Astrocyte (in vitro differentiated cells and primary cell): Measurements from ENCODE around the gene HSPBP1. TPM values are rescaled to one million over a fixed set of nuclear protein-coding genes. Genes with fewer than 3 reads are reported as not detected.
A peak's percentile ranks its signal among the peaks of the same experiment; 100 is the strongest.

Experiments
- DNase-seq: peaks from one replicate; pipeline ENCODE4 v3.0.0-alpha.2; 2010; ENCODE audit warnings: low read depth
- FAIRE-seq: peaks from 2 replicates; lab custom pipeline; 2011; peaks lifted over from hg19 to GRCh38; lab: Jason Lieb, UNC
- H2AFZ ChIP-seq: 2 replicates; pipeline ENCODE4 v1.6.0; 2012; ENCODE audit warnings: low read depth, low read length, inconsistent platforms
- H3K27ac ChIP-seq: 2 replicates; pipeline ENCODE4 v1.5.1; 2011; ENCODE audit warnings: low read depth, low read length, inconsistent platforms
- H3K27me3 ChIP-seq: 2 replicates; pipeline ENCODE4 v1.6.0; 2011; ENCODE audit warnings: low read length, inconsistent platforms; ENCODE audit not compliant: insufficient read depth
- H3K36me3 ChIP-seq: 2 replicates; pipeline ENCODE4 v1.5.1; 2011; ENCODE audit warnings: low read length, inconsistent platforms; ENCODE audit not compliant: insufficient read depth
- H3K4me1 ChIP-seq: 2 replicates; pipeline ENCODE4 v1.5.1; 2011; ENCODE audit warnings: low read length, inconsistent platforms; ENCODE audit not compliant: insufficient read depth
- H3K4me2 ChIP-seq: 2 replicates; pipeline ENCODE4 v1.6.0; 2012; ENCODE audit warnings: low read length, inconsistent platforms
- H3K4me3 ChIP-seq: 2 replicates; pipeline ENCODE4 v1.5.1; 2011; ENCODE audit warnings: low read depth, mild to moderate bottlenecking, low read length, inconsistent platforms; ENCODE audit not compliant: insufficient read depth
- H3K79me2 ChIP-seq: 2 replicates; pipeline ENCODE4 v1.6.0; 2012; ENCODE audit warnings: mild to moderate bottlenecking, low read length, inconsistent platforms; ENCODE audit not compliant: insufficient read depth
- H3K9ac ChIP-seq: 2 replicates; pipeline ENCODE4 v1.6.0; 2012; ENCODE audit warnings: mild to moderate bottlenecking, low read length, inconsistent platforms
- H3K9me3 ChIP-seq: 2 replicates; pipeline ENCODE4 v1.5.1; 2012; ENCODE audit warnings: low read depth, mild to moderate bottlenecking, low read length, inconsistent platforms; ENCODE audit not compliant: insufficient read depth
- H4K20me1 ChIP-seq: 2 replicates; pipeline ENCODE4 v1.6.0; 2012; ENCODE audit warnings: low read length, inconsistent platforms; ENCODE audit not compliant: insufficient read depth
- H3K27ac Mint-ChIP-seq: one replicate; pipeline ENCODE4 v1.8.0; 2021; ENCODE audit warnings: mild to moderate bottlenecking, mixed read lengths; ENCODE audit not compliant: unreplicated experiment
- H3K27me3 Mint-ChIP-seq: one replicate; pipeline ENCODE4 v1.8.0; 2021; ENCODE audit warnings: low read depth, mixed read lengths; ENCODE audit not compliant: unreplicated experiment
- H3K36me3 Mint-ChIP-seq: one replicate; pipeline ENCODE4 v1.8.0; 2021; ENCODE audit warnings: low read depth, mixed read lengths; ENCODE audit not compliant: unreplicated experiment
- H3K4me1 Mint-ChIP-seq: one replicate; pipeline ENCODE4 v1.8.0; 2021; ENCODE audit warnings: low read depth, mixed read lengths; ENCODE audit not compliant: unreplicated experiment
- H3K4me3 Mint-ChIP-seq: one replicate; pipeline ENCODE4 v1.8.0; 2021; ENCODE audit warnings: mild to moderate bottlenecking, moderate library complexity, mixed read lengths; ENCODE audit not compliant: unreplicated experiment
- H3K9me3 Mint-ChIP-seq: one replicate; pipeline ENCODE4 v1.8.0; 2021; ENCODE audit warnings: mild to moderate bottlenecking, mixed read lengths; ENCODE audit not compliant: unreplicated experiment
- EZH2 ChIP-seq: IDR thresholded peaks from 2 replicates; pipeline ENCODE4 v1.6.1; 2012; ENCODE audit warnings: mild to moderate bottlenecking, low read length, inconsistent platforms; ENCODE audit not compliant: insufficient read depth
- total RNA-seq: library from RNA; stranded (reverse); gene quantifications from 2 replicates; pipeline ENCODE4 v1.2.1, GENCODE V29; 2021
- TF ChIP-seq, protein P1 (sequence below): IDR thresholded peaks from 2 replicates; pipeline ENCODE4 v1.5.1; 2011; ENCODE audit warnings: low read depth, mild to moderate bottlenecking, inconsistent platforms, low read length, moderate library complexity; ENCODE audit not compliant: insufficient read depth

HSPBP1 gene
- total RNA-seq, 1 donor from 2014 or later, result 34.8 TPM

DNA sequence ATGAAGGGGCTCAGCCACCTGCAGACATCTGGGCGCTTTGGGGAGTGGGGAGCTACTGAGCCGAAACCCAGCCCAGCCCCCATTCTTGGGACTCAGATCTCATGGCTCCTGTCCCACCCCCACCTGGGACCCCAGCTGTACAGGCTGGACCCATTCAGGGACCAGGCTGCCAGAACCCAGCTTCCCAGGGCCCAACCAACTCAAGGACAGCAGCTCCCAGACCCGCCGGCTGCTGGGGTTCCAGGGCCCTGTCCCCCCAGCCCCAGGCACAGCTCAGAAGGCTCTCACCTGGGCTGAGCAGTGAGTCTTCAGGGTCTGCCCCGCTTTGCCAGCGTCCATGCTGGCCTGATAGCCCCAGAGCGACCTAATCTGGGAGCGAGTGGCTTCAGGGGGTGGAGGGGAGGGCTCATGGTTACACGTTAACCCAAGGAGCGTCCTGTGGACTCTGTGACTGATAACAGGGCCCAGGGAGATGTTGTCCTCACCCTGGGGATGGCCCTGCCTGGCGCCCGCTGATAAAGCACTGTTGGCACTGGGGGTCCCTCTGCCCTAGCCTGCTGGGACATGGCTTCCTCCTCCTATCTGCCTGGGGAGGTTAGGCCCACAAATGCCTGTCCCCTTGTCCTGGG lies 51.4 kb downstream of the HSPBP1 start, which contains the start of gene TMEM86B:
Gene TMEM86B, minus strand, starts transcription at position 361 of the 629 bp plus-strand sequence. Its CDS starts 22 bp downstream, at position 339.
- H3K27me3 ChIP-seq, result no peaks in the 10 kb centered on the region
- H3K9me3 Mint-ChIP-seq, result no peaks in the 10 kb centered on the region
- no peak within 1 kb of the TSS for H3K27ac Mint-ChIP-seq
- H3K4me3 Mint-ChIP-seq, result no peak within 1 kb of the TSS
- H3K4me1 ChIP-seq, result no peaks in the 10 kb centered on the region
- no peaks in the 10 kb centered on the region for H3K27me3 Mint-ChIP-seq
- peaks cover 49% of the 10 kb centered on the region for H4K20me1 ChIP-seq
- no peak for DNase-seq
- H3K9me3 ChIP-seq, result no peaks in the 10 kb centered on the region
- FAIRE-seq, result no peak
- no peak within 1 kb of the TSS for H3K4me2 ChIP-seq
- peaks cover 4% of the 10 kb centered on the region for H3K36me3 ChIP-seq
- H3K27ac ChIP-seq, result no peak within 1 kb of the TSS
- TF ChIP-seq EZH2, result no peak
- TF ChIP-seq, protein P1, sequence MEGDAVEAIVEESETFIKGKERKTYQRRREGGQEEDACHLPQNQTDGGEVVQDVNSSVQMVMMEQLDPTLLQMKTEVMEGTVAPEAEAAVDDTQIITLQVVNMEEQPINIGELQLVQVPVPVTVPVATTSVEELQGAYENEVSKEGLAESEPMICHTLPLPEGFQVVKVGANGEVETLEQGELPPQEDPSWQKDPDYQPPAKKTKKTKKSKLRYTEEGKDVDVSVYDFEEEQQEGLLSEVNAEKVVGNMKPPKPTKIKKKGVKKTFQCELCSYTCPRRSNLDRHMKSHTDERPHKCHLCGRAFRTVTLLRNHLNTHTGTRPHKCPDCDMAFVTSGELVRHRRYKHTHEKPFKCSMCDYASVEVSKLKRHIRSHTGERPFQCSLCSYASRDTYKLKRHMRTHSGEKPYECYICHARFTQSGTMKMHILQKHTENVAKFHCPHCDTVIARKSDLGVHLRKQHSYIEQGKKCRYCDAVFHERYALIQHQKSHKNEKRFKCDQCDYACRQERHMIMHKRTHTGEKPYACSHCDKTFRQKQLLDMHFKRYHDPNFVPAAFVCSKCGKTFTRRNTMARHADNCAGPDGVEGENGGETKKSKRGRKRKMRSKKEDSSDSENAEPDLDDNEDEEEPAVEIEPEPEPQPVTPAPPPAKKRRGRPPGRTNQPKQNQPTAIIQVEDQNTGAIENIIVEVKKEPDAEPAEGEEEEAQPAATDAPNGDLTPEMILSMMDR, result no peak
- no peaks in the 10 kb centered on the region for H3K79me2 ChIP-seq
- H3K9ac ChIP-seq, result no peak within 1 kb of the TSS
- H3K36me3 Mint-ChIP-seq, result peaks cover 18% of the 10 kb centered on the region
- no peak within 1 kb of the TSS for H2AFZ ChIP-seq
- H3K4me3 ChIP-seq, result no peak within 1 kb of the TSS
- H3K4me1 Mint-ChIP-seq, result no peaks in the 10 kb centered on the region

DNA sequence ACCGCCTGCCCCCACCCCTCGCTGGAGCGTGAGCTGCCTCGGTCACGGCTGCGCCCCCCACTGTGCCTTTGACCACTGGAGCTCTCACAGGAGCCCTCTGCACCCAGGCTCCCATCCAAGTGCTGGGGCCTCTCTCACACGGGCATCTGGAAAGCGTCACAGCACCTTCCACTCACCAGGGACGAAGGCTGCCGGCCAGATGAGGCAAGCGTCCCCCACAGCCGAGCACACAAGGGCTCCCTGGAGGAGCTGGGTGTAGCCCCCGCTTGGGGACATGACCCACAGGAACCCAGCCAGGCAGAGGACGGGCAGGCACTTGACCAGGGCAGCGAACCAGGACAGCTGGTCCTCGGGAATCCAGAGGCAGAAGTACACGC lies 51.9 kb downstream of the HSPBP1 start:
- H3K27me3 ChIP-seq, result no peaks in the 10 kb centered on the region
- no peaks in the 10 kb centered on the region for H3K79me2 ChIP-seq
- H3K27ac Mint-ChIP-seq, result no peak overlapping the region
- H2AFZ ChIP-seq, result no peak overlapping the region
- no peak overlapping the region for H3K4me3 Mint-ChIP-seq
- H3K9me3 Mint-ChIP-seq, result no peaks in the 10 kb centered on the region
- H3K9me3 ChIP-seq, result no peaks in the 10 kb centered on the region
- H3K27me3 Mint-ChIP-seq, result no peaks in the 10 kb centered on the region
- no peak overlapping the region for H3K27ac ChIP-seq
- no peak overlapping the region for H3K4me2 ChIP-seq
- H3K36me3 Mint-ChIP-seq, result peaks cover 18% of the 10 kb centered on the region
- H3K9ac ChIP-seq, result no peak overlapping the region
- no peak for DNase-seq
- no peaks in the 10 kb centered on the region for H3K4me1 ChIP-seq
- TF ChIP-seq, protein P1, result no peak
- FAIRE-seq, result no peak
- H3K36me3 ChIP-seq, result peaks cover 4% of the 10 kb centered on the region
- no peaks in the 10 kb centered on the region for H3K4me1 Mint-ChIP-seq
- peaks cover 54% of the 10 kb centered on the region for H4K20me1 ChIP-seq
- no peak overlapping the region for H3K4me3 ChIP-seq

DNA sequence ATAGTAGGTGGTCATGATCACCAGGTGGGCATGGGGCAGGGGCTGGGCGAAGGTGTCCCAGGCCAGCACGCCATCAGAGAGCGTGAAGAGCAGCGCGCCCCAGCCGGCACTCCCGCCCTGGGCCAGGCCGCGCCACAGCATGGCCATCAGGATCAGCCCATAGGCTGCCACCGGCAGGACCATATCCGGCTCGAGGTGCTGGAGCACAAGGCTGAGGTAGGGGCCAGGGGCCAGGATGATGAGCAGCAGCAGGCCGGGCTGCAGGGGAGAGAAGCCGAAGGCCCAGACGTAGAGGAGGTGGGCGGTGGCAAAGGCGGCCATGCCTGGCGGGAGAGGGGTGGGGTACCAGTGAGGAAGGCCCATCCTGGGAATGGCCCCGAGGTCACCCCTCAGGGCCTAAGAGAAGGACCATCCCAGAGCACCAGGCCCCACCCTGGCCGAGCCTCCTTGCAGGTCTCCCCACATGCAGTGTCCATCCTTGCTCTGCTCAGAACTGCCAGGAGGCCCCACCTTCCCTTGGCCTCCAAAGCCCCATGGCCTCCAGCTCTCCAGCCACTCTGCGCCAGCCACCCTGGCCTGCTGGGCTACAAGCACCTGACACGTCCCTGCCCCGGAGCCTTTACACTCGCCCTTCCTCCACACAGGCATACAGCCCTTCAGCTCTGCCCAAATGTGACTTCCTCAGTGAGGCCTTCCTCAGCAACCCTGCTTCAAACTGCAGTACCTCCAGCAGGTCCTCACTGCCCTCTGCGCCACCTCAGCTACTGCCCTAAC lies 52.5 kb downstream of the HSPBP1 start:
- Mint-ChIP-seq H3K4me3 (no peak overlapping the region), H3K9me3 (no peaks in the 10 kb centered on the region), H3K36me3 (peaks cover 18% of the 10 kb centered on the region), H3K27me3 (no peaks in the 10 kb centered on the region), H3K27ac (peak overlapping the region; percentile 41), H3K4me1 (no peaks in the 10 kb centered on the region)
- DNase-seq (no peak), FAIRE-seq (no peak)
- Histone ChIP-seq H3K27ac (no peak overlapping the region), H3K9ac (no peak overlapping the region), H3K9me3 (no peaks in the 10 kb centered on the region), H3K4me2 (no peak overlapping the region), H3K79me2 (no peaks in the 10 kb centered on the region), H3K4me1 (no peaks in the 10 kb centered on the region), H4K20me1 (peaks cover 51% of the 10 kb centered on the region), H2AFZ (no peak overlapping the region), H3K36me3 (no peaks in the 10 kb centered on the region), H3K27me3 (no peaks in the 10 kb centered on the region), H3K4me3 (no peak overlapping the region)
- TF ChIP-seq, protein P1, result no peak
